CD4-positive, alpha-beta T cell treated with Interleukin-15 for 1 hour (primary cell): ENCODE results near the gene DNAJC13.
A peak's percentile ranks its signal among the peaks of the same experiment; 100 is the strongest.

ENCODE experiments used
- DNase-seq: peaks from one replicate; pipeline ENCODE4 v3.0.0-alpha.2; 2020

DNAJC13 gene

GRCh38 chr3:132499071-132499470 is 81.8 kb downstream of the DNAJC13 start:
- DNase-seq = no peak

- no peak for DNase-seq
Observed at GRCh38 chr3:132503559-132503958, 86.3 kb downstream of the DNAJC13 start.

- no peak for DNase-seq
Observed at GRCh38 chr3:132504375-132504933, 87.2 kb downstream of the DNAJC13 start.

DNA sequence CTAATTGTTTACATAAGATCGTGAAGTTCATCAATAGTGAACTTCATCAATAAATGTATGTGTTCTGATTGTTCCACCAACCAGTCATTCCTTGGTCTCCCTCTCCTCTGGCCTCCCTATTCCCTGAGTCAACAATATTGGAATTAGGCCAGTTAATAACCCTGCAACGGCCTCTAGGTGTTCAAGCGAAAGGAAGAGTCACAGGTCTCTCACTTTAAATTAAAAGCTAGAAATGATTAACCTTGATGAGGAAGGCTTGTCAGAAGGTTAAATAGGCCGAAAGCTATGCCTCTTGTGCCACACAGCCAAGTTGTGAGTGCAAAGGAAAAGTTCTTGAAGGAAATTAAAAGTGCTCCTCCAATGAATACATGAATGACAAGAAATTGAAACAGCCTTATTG is 90.4 kb downstream of the DNAJC13 start:
- no peak for DNase-seq

DNA sequence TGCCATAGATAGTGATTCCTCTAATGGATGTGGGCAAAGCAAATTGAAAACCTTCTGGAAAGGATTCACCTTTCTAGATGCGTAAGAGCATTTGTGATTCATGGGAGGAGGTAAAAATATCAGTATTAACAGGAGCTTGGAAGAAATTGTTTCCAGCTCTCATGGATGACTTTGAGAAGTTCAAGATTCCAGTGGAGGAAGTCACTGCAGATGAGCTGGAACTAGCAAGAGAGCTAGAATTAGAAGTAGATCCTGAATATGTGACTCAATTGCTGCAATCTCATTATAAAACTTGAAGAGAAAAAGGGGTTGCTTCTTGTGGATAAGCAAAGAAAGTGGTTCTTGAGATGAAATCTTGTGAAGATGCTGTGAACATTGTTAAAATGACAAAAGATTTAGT is 91.8 kb downstream of the DNAJC13 start:
- DNase-seq = no peak

- DNase-seq = no peak
Observed at GRCh38 chr3:132509506-132509905, 92.2 kb downstream of the DNAJC13 start.

DNA sequence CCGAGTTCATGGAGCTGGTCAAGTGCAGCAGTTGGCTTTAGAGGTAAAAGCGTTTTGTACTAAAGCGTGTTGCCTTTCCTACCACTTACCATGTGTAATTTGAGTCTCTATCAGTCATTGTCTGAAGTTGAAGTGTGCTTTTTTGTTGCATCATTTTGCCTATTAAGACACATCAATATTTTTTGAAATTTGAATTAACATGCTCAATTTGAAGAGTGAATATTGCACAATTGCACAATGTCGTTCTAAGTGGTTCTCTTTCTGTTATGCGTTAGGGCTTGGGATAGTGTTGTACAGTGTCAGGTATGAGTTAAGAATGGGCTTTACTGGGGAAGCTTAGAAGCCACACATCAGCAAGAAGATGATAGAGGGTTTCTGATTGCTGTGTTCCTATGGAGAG is 95.8 kb downstream of the DNAJC13 start:
- no peak for DNase-seq

- no peak for DNase-seq
Observed at GRCh38 chr3:132517311-132517710, 100.0 kb downstream of the DNAJC13 start.

- DNase-seq = no peak
Observed at GRCh38 chr3:132519914-132520313, 102.6 kb downstream of the DNAJC13 start.

GRCh38 chr3:132521901-132522300 is 104.6 kb downstream of the DNAJC13 start:
- no peak for DNase-seq

GRCh38 chr3:132522353-132522752 is 105.1 kb downstream of the DNAJC13 start:
- no peak for DNase-seq

DNA sequence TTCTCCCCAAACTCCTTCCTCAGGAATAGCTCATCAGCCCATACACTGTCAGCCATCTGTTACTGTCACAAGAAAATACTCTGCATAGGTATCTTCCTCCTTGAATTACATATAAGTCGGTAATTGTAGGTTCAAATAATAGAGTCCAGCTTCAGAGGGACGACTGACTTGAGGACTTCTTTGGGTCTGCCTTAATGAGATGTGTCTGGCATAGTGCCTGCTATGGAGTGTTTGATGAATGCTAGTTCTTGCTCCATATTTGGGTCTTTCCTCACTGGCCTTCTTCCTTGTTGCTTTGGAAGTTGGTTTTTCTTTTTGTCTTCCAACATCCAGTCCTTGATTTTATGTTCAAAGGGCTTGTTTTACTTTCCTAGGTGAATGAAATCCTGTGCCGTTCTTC is 113.3 kb downstream of the DNAJC13 start:
- DNase-seq = no peak

DNA sequence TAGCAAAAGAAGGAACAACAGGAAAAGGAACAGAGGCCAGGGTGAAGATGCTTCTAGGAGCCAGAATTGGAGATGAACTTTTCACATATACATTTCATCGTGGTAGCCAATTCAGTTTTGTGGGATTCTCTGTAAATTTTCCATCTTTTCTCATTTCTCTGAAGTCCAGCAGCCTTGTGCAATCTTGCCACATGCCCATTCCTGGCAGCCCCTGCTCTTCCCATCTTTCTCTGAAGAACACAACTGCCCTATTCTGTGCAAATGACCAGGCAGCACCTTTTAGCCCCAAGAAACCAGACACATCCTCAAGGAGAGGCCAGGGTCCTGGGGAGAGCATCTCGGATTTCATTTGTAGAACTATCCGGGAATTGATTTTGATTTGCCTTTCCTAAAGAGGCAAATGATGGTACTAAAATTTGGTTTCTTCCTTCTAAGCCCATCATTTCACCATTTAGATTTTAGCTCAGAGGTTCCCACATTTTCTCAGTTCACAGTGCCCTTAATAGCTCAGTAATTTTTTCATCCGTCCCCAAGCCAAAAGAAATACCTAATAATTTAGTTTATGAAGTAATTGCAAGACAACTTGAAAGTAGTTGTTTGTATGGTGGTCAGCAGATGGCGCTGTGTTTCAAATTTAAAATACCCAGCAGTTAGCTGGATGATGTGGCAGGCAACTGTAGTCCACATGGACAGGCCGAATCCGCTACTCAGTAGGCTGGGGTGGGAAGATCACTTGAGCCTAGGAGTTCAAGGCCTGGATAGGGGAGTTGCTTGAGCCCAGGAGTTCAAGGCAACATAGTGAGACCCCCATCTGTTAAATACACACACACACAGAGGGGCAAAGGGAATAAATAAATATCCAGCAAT is 118.5 kb downstream of the DNAJC13 start:
- DNase-seq = peak; percentile 37

- no peak for DNase-seq
Observed at GRCh38 chr3:132536442-132537153, 119.3 kb downstream of the DNAJC13 start.

GRCh38 chr3:132537297-132537696 is 120.0 kb downstream of the DNAJC13 start:
- DNase-seq = no peak

DNA sequence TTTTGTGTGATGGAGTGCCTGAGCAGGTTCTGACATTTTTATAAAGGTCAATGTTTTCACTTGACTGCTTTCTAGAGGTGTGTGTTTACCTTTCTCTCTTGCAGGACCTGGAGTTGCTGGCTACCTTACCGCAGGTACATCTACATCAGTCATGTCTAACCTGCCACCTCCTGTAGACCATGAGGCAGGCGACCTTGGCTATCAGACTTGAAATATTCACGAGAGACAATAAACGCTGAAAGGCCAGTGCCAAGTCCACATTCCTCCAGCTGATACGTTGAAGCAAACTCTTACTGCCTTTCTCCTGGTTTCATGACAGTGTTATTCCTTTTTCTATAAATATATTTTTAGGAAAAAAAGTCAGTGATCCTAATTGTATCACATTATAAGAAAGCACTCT is 120.8 kb downstream of the DNAJC13 start:
- no peak for DNase-seq

GRCh38 chr3:132539681-132540080 is 122.4 kb downstream of the DNAJC13 start:
- no peak for DNase-seq

GRCh38 chr3:132542577-132542976 is 125.3 kb downstream of the DNAJC13 start:
- no peak for DNase-seq

- no peak for DNase-seq
Observed at GRCh38 chr3:132543011-132543739, 125.9 kb downstream of the DNAJC13 start.

- DNase-seq = no peak
Observed at GRCh38 chr3:132544130-132544529, 126.8 kb downstream of the DNAJC13 start.

DNA sequence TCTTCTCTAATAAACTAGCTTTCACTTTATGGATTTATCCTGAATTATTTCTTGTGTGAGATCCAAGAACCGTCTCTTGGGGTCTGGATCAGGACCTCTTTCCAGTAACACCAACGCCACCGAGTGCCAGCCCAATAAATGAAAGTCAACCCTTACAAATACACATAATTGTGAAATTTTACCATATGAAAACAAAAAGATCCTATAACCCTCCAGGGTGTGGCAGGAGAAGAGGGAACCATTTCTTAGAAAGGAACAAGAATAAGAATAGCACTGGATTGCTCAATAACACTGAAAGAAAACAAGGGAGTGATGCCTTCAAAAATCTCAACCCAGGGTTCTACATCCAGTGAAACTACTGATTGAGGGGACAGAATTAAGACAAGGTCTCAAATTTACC is 128.2 kb downstream of the DNAJC13 start:
- DNase-seq = no peak

DNA sequence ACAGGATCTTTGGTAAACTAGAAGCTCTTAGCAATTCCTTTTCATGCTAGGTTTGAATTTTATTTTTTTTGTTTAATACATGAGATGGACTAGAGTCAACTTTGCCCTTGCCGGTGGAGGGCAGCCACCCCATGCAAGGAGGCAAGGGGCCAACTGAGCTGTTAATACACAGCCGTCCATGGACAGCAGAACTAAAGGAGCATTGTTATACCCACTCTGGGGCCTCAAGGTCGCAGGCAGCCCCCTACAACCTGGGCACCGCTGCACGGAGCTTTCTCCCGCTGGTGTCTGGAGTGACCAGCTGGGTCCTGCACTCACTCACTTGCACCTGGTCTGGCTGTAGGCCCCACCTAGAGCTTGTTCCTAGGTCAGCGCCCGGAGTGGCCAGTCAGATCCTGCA is 131.9 kb downstream of the DNAJC13 start:
- DNase-seq = no peak

- DNase-seq = no peak
Observed at GRCh38 chr3:132549890-132550578, 132.7 kb downstream of the DNAJC13 start.
